Esophagus muscularis mucosa (tissue), 4 donors: ENCODE results near the gene SLC29A1. TPM values are rescaled to one million over a fixed set of nuclear protein-coding genes. Genes with fewer than 3 reads are reported as not detected.
"Not testable (repeated sequence)": the region's sequence is repeated elsewhere in the genome, so short reads cannot be mapped to it uniquely, and the experiment has no call there.

Source experiments
- DNase-seq: peaks from one replicate; pipeline ENCODE4 v3.0.0-alpha.2; 2017; ENCODE audit errors: extremely low spot score
- H3K27ac ChIP-seq, 4 donors: fragments of 200-600 bp; sonication (generic); replicated peaks in 1 of 4; 1 replicate in 3 of 4; 2 replicates in 1 of 4; pipeline ENCODE4 v1.5.1; 2016 to 2019; ENCODE audit warnings: mild to moderate bottlenecking in 1 of 4
- H3K27me3 ChIP-seq, 4 donors: fragments of 200-600 bp; sonication (generic); one replicate each; pipeline versions ENCODE4 v1.5.1 to v1.6.0; 2016 to 2019
- H3K36me3 ChIP-seq, 4 donors: fragments of 200-600 bp; sonication (generic); one replicate each; pipeline ENCODE4 v1.5.1; 2016 to 2019
- H3K4me1 ChIP-seq, 4 donors: fragments of 200-600 bp; sonication (generic); one replicate each; pipeline ENCODE4 v1.5.1; 2016 to 2019
- H3K4me3 ChIP-seq, 4 donors: fragments of 200-600 bp; sonication (generic); 1 replicate in 2 of 4; 2 replicates in 2 of 4; pipeline ENCODE4 v1.5.1; 2016 to 2019; ENCODE audit warnings: mild to moderate bottlenecking in 4 of 4, moderate library complexity in 1 of 4
- H3K9me3 ChIP-seq, 4 donors: fragments of 200-600 bp; sonication (generic); 1 replicate in 3 of 4; 2 replicates in 1 of 4; pipeline ENCODE4 v1.5.1; 2016 to 2019
- EP300 ChIP-seq: sonication (generic); formaldehyde crosslinking; IDR thresholded peaks from one replicate; pipeline ENCODE4 v1.6.1; 2017; ENCODE audit warnings: antibody characterized with exemption
- POLR2A ChIP-seq: fragments of 450-650 bp; IDR thresholded peaks from one replicate; pipeline ENCODE4 v1.6.1; 2017; ENCODE audit warnings: antibody characterized with exemption, moderate library complexity, mild to moderate bottlenecking, low read depth
- POLR2AphosphoS5 ChIP-seq, 2 donors: sonication (generic); formaldehyde crosslinking; IDR thresholded peaks; one replicate each; pipeline ENCODE4 v1.6.1; 2017; ENCODE audit warnings: antibody characterized with exemption in 2 of 2
- WGBS: methylation state at CpG from one replicate; pipeline ENCODE4 v1.1.5; 2018; 5-methylcytosine and 5-hydroxymethylcytosine counted together
- intact Hi-C: fragments of 100-400 bp; cut with DNase I; formaldehyde crosslinking; loops from one replicate; pipeline ENCODE4 v1.15.1; 2023
- total RNA-seq, 4 donors: library from RNA; depleted of rRNA; stranded (reverse); fragments of >200 nt; gene quantifications; one replicate each; pipeline versions ENCODE4 v1.1.0 to v1.2.1, GENCODE V29; 2016
- TF ChIP-seq, protein P1 (sequence below), 3 experiments: fragments of 200-600 bp in 2 of 3; fragments of 450-650 bp in 1 of 3; sonication (generic) in 2 of 3; IDR thresholded peaks; one replicate each; pipeline ENCODE4 v1.5.1; 2017 to 2019; ENCODE audit warnings: antibody characterized with exemption in 3 of 3, mild to moderate bottlenecking in 2 of 3, moderate library complexity in 1 of 3

Gene SLC29A1
- total RNA-seq, 4 donors from 2014 or later = 68.9 to 159 (median 138) TPM

- no peak overlapping the region for H3K4me3 ChIP-seq
- no peak overlapping the region for H3K27ac ChIP-seq
- no peak for TF ChIP-seq POLR2AphosphoS5 (IDR thresholded peaks at IDR 0.05)
- no peak for TF ChIP-seq POLR2A
- TF ChIP-seq EP300 = no peak
- TF ChIP-seq, protein P1, sequence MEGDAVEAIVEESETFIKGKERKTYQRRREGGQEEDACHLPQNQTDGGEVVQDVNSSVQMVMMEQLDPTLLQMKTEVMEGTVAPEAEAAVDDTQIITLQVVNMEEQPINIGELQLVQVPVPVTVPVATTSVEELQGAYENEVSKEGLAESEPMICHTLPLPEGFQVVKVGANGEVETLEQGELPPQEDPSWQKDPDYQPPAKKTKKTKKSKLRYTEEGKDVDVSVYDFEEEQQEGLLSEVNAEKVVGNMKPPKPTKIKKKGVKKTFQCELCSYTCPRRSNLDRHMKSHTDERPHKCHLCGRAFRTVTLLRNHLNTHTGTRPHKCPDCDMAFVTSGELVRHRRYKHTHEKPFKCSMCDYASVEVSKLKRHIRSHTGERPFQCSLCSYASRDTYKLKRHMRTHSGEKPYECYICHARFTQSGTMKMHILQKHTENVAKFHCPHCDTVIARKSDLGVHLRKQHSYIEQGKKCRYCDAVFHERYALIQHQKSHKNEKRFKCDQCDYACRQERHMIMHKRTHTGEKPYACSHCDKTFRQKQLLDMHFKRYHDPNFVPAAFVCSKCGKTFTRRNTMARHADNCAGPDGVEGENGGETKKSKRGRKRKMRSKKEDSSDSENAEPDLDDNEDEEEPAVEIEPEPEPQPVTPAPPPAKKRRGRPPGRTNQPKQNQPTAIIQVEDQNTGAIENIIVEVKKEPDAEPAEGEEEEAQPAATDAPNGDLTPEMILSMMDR (IDR thresholded peaks at IDR 0.05) = no peak
- intact Hi-C loops = no loop called here
- no peaks in the 10 kb centered on the region for H3K27me3 ChIP-seq
- H3K9me3 ChIP-seq = no peaks in the 10 kb centered on the region
- DNase-seq = no peak
- 87% methylated on average over 4 of the region's 4 CpGs for WGBS
- H3K4me1 ChIP-seq = peaks cover 0 to 17% (median 6%) of the 10 kb centered on the region in 4 donors
- no peaks in the 10 kb centered on the region for H3K36me3 ChIP-seq
These were observed 40.4 kb upstream of the SLC29A1 start for GRCh38 chr6:44182911-44183390.

GRCh38 chr6:44183783-44184182 is 39.6 kb upstream of the SLC29A1 start:
- Histone ChIP-seq H3K4me3 (no peak overlapping the region), H3K27ac (no peak overlapping the region), H3K9me3 (no peaks in the 10 kb centered on the region), H3K4me1 (peaks cover 0 to 8% (median 4%) of the 10 kb centered on the region in 4 donors), H3K36me3 (no peaks in the 10 kb centered on the region), H3K27me3 (no peaks in the 10 kb centered on the region)
- intact Hi-C loops = no loop called here
- WGBS = 78% methylated on average over 8 of the region's 9 CpGs
- TF ChIP-seq POLR2A = no peak
- TF ChIP-seq POLR2AphosphoS5 (IDR thresholded peaks at IDR 0.05) = no peak
- no peak for TF ChIP-seq EP300
- TF ChIP-seq, protein P1 (IDR thresholded peaks at IDR 0.05) = no peak
- no peak for DNase-seq

DNA sequence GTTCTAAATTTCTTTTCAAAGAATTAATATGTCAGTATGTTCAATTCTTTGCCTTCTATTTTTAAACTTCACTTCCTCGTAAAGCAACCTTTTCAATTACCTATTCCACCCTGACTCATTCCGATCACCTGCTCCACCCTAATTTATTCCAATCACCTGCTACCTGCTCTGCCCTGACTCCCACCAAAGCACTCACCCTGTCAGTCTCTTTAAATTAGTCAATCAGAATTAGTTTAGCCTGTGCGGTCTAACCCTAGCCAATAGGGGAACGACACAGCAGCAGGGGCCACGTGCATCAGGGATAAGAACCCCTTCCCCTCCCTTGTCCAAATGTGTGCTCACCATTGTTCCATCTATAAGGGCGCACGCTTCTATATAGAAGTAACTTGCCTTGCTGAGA is 38.0 kb upstream of the SLC29A1 start:
- intact Hi-C loops, H3K9me3 ChIP-seq, H3K4me3 ChIP-seq, H3K36me3 ChIP-seq, DNase-seq, H3K4me1 ChIP-seq, H3K27me3 ChIP-seq, H3K27ac ChIP-seq: not testable (repeated sequence)
- 86% methylated on average over 7 of the region's 7 CpGs for whole genome bisulfite sequencing

DNA sequence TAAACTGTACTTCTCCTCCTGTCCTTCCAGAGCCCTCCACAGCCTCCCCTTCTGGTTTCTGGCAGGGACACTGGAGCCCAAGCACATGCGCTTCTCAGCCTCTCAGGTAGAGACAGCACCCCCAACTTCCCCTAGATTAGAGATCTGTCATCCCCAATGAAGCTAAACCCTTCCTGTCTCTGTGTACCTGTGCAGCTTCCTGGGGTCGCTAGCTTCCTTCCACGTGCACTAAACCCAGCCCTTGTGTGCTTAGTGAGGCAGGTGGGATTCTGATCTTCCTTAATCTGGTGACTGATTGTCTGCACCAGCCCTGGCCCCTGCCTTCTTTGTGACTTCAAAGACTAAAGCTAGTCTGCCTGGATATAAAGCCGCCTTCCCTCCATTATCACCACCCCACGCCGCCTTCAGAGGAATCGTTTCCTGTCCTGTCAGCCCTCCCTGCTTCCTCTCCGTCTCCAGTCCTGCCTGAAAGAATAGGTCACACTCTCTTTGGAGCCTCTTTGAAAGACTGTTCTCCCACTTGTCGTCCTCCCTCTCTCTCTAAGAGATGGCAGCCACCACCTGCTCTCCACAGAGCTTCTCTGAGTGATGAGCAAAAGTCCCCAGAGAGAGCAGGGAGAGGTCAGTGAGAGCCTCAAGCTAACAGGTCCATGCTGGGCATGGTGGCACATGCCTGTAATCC is 37.3 kb upstream of the SLC29A1 start:
- Histone ChIP-seq H3K4me3 (no peak overlapping the region), H3K27me3 (no peaks in the 10 kb centered on the region), H3K36me3 (no peaks in the 10 kb centered on the region), H3K9me3 (no peaks in the 10 kb centered on the region), H3K27ac (peak overlapping the region in 2 of 4 donors; percentile 8 to 34), H3K4me1 (peaks cover 0 to 7% (median 2%) of the 10 kb centered on the region in 4 donors)
- 50% methylated on average over 9 of the region's 9 CpGs for WGBS
- intact Hi-C loops = no loop called here
- TF ChIP-seq POLR2AphosphoS5 (IDR thresholded peaks at IDR 0.05) (no peak), POLR2A (no peak)
- TF ChIP-seq, protein P1 (IDR thresholded peaks at IDR 0.05) = no peak
- DNase-seq = no peak

- Histone ChIP-seq H3K9me3 (no peaks in the 10 kb centered on the region), H3K4me1 (peaks cover 0 to 7% (median 2%) of the 10 kb centered on the region in 4 donors), H3K36me3 (no peaks in the 10 kb centered on the region), H3K27me3 (no peaks in the 10 kb centered on the region), H3K27ac (peak overlapping the region in 2 of 4 donors; percentile 8 to 34), H3K4me3 (no peak overlapping the region)
- 87% methylated on average over 7 of the region's 7 CpGs for WGBS
- no peak for TF ChIP-seq POLR2A
- TF ChIP-seq, protein P1 (IDR thresholded peaks at IDR 0.05) = no peak
- TF ChIP-seq EP300 = no peak
- no peak for TF ChIP-seq POLR2AphosphoS5 (IDR thresholded peaks at IDR 0.05)
- no peak for DNase-seq
- intact Hi-C loops = no loop called here
These were observed 36.8 kb upstream of the SLC29A1 start for GRCh38 chr6:44186635-44187025.
